CD4-positive, alpha-beta T cell (primary cell): ENCODE results near the gene ALDOA. TPM values are rescaled to one million over a fixed set of nuclear protein-coding genes. Genes with fewer than 3 reads are reported as not detected.

ENCODE experiments used
- ATAC-seq: fragments of 200-7000 bp; cut with Tn5 transposase; one replicate; pipeline ENCODE4 v1.10.0; 2022; ENCODE audit warnings: mild to moderate bottlenecking; ENCODE audit not compliant: poor library complexity
- CTCF ChIA-PET: fragments of 350-600 bp; sonication (Branson Sonifier 250); formaldehyde crosslinking; loops from one replicate; lab custom pipeline; 2021; ENCODE audit warnings: antibody characterized with exemption, inconsistent platforms; lab: Charles Lee
- POLR2A ChIA-PET: fragments of 350-600 bp; sonication (Branson Sonifier 250); formaldehyde crosslinking; loops from one replicate; lab custom pipeline; 2021; ENCODE audit warnings: antibody characterized with exemption, inconsistent platforms; lab: Charles Lee
- DNase-seq, 14 experiments: peaks; one replicate each; pipeline ENCODE4 v3.0.0-alpha.2; 2013 to 2020; ENCODE audit warnings: mixed read lengths in 2 of 14
- H3K27ac ChIP-seq, 2 donors: one replicate each; pipeline versions ENCODE4 v1.5.1 to v1.7.0; 2013; ENCODE audit warnings: low read length in 2 of 2, low read depth in 1 of 2, mild to moderate bottlenecking in 1 of 2
- H3K27me3 ChIP-seq, 2 experiments: 1 replicate in 1 of 2; 2 replicates in 1 of 2; pipeline versions ENCODE4 v1.6.1 to v1.7.0; 2013; ENCODE audit warnings: low read length in 2 of 2, control low read depth in 1 of 2, mild to moderate bottlenecking in 1 of 2, moderate library complexity in 1 of 2; ENCODE audit not compliant: insufficient read depth in 2 of 2, control insufficient read depth in 1 of 2
- H3K36me3 ChIP-seq: one replicate; pipeline ENCODE4 v1.6.1; 2013; ENCODE audit warnings: low read length, control low read depth; ENCODE audit not compliant: insufficient read depth
- H3K4me1 ChIP-seq: one replicate; pipeline ENCODE4 v1.6.1; 2013; ENCODE audit warnings: low read length, control low read depth; ENCODE audit not compliant: insufficient read depth
- H3K4me3 ChIP-seq: one replicate; pipeline ENCODE4 v1.5.1; 2013; ENCODE audit warnings: mild to moderate bottlenecking, low read length, moderate library complexity
- H3K9me3 ChIP-seq, 2 experiments: 1 replicate in 1 of 2; 2 replicates in 1 of 2; pipeline versions ENCODE4 v1.6.1 to v1.7.0; 2013; ENCODE audit warnings: low read length in 2 of 2, mild to moderate bottlenecking in 2 of 2, control low read depth in 1 of 2, moderate library complexity in 1 of 2; ENCODE audit not compliant: control insufficient read depth in 1 of 2, insufficient read depth in 1 of 2
- H3K27ac Mint-ChIP-seq: one replicate; pipeline ENCODE4 v1.8.0; 2020; ENCODE audit warnings: mixed read lengths
- H3K27me3 Mint-ChIP-seq: one replicate; pipeline ENCODE4 v1.8.0; 2021; ENCODE audit warnings: mixed read lengths
- H3K36me3 Mint-ChIP-seq: one replicate; pipeline ENCODE4 v1.8.0; 2021; ENCODE audit warnings: low read depth, mixed read lengths
- H3K4me1 Mint-ChIP-seq: one replicate; pipeline ENCODE4 v1.8.0; 2021; ENCODE audit warnings: low read depth, mixed read lengths
- H3K4me3 Mint-ChIP-seq: one replicate; pipeline ENCODE4 v1.8.0; 2020; ENCODE audit warnings: mild to moderate bottlenecking, mixed read lengths
- H3K9me3 Mint-ChIP-seq: one replicate; pipeline ENCODE4 v1.8.0; 2020; ENCODE audit warnings: mixed read lengths
- intact Hi-C, 2 experiments: fragments of 100-400 bp; cut with DNase I in 1 of 2; cut with micrococcal nuclease in 1 of 2; formaldehyde crosslinking; loops; one replicate each; pipeline versions ENCODE4 v1.15.1 to v1.9.0; 2023 to 2025; cut with DNase I, micrococcal nuclease
- total RNA-seq, 174 experiments: library from RNA in 2 of 174; stranded (reverse) in 2 of 174; gene quantifications; one replicate each; pipeline ENCODE4 v1.2.3 and lab custom pipeline; 2021 to 2026
- TF ChIP-seq, protein P1 (sequence below): fragments of 200-600 bp; IDR thresholded peaks from one replicate; pipeline ENCODE4 v1.8.0; 2022; ENCODE audit warnings: antibody characterized with exemption, mild to moderate bottlenecking

The ALDOA gene
- total RNA-seq, 2 experiments from 2014 or later = 390 to 396 TPM

GRCh38 chr16:30041841-30042240 is 23.7 kb upstream of the ALDOA start:
- ChIA-PET CTCF (interaction anchor here (2.4 kb wide), 1 partner anchor 13 kb away, joined by 10 read pairs; no protein-coding TSS in a partner anchor), POLR2A (no interaction called here)
- Mint-ChIP-seq H3K27me3 (peaks cover 4% of the 10 kb centered on the region), H3K27ac (no peak overlapping the region), H3K4me3 (no peak overlapping the region), H3K9me3 (no peaks in the 10 kb centered on the region), H3K4me1 (no peaks in the 10 kb centered on the region), H3K36me3 (no peaks in the 10 kb centered on the region)
- TF ChIP-seq, protein P1, sequence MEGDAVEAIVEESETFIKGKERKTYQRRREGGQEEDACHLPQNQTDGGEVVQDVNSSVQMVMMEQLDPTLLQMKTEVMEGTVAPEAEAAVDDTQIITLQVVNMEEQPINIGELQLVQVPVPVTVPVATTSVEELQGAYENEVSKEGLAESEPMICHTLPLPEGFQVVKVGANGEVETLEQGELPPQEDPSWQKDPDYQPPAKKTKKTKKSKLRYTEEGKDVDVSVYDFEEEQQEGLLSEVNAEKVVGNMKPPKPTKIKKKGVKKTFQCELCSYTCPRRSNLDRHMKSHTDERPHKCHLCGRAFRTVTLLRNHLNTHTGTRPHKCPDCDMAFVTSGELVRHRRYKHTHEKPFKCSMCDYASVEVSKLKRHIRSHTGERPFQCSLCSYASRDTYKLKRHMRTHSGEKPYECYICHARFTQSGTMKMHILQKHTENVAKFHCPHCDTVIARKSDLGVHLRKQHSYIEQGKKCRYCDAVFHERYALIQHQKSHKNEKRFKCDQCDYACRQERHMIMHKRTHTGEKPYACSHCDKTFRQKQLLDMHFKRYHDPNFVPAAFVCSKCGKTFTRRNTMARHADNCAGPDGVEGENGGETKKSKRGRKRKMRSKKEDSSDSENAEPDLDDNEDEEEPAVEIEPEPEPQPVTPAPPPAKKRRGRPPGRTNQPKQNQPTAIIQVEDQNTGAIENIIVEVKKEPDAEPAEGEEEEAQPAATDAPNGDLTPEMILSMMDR = peak; percentile 53
- no peak overlapping the region for H3K27ac ChIP-seq
- H3K9me3 ChIP-seq = no peaks in the 10 kb centered on the region
- intact Hi-C loops = loop anchor here in 1 of 2 experiments (10.0 kb wide), 1 partner anchor 593 kb away; no protein-coding TSS in a partner anchor
- H3K4me3 ChIP-seq = no peak overlapping the region
- peak in 3 of 14 experiments; percentile 45 to 53 (median 45) for DNase-seq
- no peaks in the 10 kb centered on the region for H3K36me3 ChIP-seq
- no peaks in the 10 kb centered on the region for H3K27me3 ChIP-seq
- ATAC-seq = no peak
- H3K4me1 ChIP-seq = no peaks in the 10 kb centered on the region

- Histone ChIP-seq H3K27me3 (no peaks in the 10 kb centered on the region), H3K4me3 (no peak overlapping the region), H3K36me3 (no peaks in the 10 kb centered on the region), H3K27ac (no peak overlapping the region), H3K4me1 (no peaks in the 10 kb centered on the region), H3K9me3 (no peaks in the 10 kb centered on the region)
- intact Hi-C loops = loop anchor here in 1 of 2 experiments (10.0 kb wide), 1 partner anchor 589 kb away; no protein-coding TSS in a partner anchor
- ChIA-PET POLR2A (no interaction called here), CTCF (no interaction called here)
- no peak for DNase-seq
- no peak overlapping the region for H3K4me3 Mint-ChIP-seq
- no peaks in the 10 kb centered on the region for H3K9me3 Mint-ChIP-seq
- ATAC-seq = no peak
- H3K4me1 Mint-ChIP-seq = no peaks in the 10 kb centered on the region
- no peak overlapping the region for H3K27ac Mint-ChIP-seq
- H3K27me3 Mint-ChIP-seq = no peaks in the 10 kb centered on the region
- no peaks in the 10 kb centered on the region for H3K36me3 Mint-ChIP-seq
- TF ChIP-seq, protein P1 = no peak
These were observed 19.4 kb upstream of the ALDOA start for GRCh38 chr16:30046178-30046577.

DNA sequence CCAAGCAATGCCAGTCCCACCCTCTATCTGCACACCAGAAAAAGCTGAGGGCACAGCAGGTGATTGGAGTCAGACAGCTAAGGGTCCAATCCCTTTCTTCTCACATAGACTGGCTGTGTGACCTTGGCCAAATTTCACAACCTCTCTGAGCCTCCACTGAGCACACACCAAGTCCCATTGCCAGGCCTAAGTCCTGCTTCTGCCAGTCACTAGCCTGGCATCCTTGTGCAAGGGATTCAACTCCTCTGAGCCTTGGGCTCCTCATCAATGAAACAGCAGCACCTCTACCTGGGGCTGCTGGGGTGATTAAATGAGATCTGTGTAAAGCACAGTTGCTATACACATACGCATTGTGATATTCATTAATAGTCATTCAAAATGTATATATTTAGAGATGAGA is 19.0 kb upstream of the ALDOA start:
- no peak overlapping the region for H3K4me3 ChIP-seq
- no peaks in the 10 kb centered on the region for H3K9me3 ChIP-seq
- no peaks in the 10 kb centered on the region for H3K9me3 Mint-ChIP-seq
- no peaks in the 10 kb centered on the region for H3K36me3 Mint-ChIP-seq
- H3K4me1 Mint-ChIP-seq = peaks cover 2% of the 10 kb centered on the region
- TF ChIP-seq, protein P1 = no peak
- H3K27me3 ChIP-seq = no peaks in the 10 kb centered on the region
- no peaks in the 10 kb centered on the region for H3K4me1 ChIP-seq
- ChIA-PET POLR2A (no interaction called here), CTCF (no interaction called here)
- intact Hi-C loops = loop anchor here in 1 of 2 experiments (10.0 kb wide), 1 partner anchor 588 kb away; no protein-coding TSS in a partner anchor
- H3K4me3 Mint-ChIP-seq = no peak overlapping the region
- H3K27ac Mint-ChIP-seq = no peak overlapping the region
- H3K27ac ChIP-seq = no peak overlapping the region
- H3K27me3 Mint-ChIP-seq = no peaks in the 10 kb centered on the region
- DNase-seq (no peak), ATAC-seq (no peak)
- no peaks in the 10 kb centered on the region for H3K36me3 ChIP-seq
